ENCODE results near the gene EYA2.

EYA2 gene

GRCh38 chr20:47224857-47225256 lies 330.2 kb downstream of the EYA2 start:
- no peak for DNase-seq (ENCODE audit: low read depth)
- H3K4me3 ChIP-seq (ENCODE audit: low read length): no peak overlapping the region
- no peak for TF ChIP-seq CTCF (IDR thresholded peaks at IDR 0.05; ENCODE audit: insufficient read depth, low read depth, low read length, missing control alignments)

- no peak for TF ChIP-seq CTCF (IDR thresholded peaks at IDR 0.05; ENCODE audit: insufficient read depth, low read depth, low read length, missing control alignments)
- H3K4me3 ChIP-seq (ENCODE audit: low read length): no peak overlapping the region
- no peak for DNase-seq (ENCODE audit: low read depth)
These were observed 330.8 kb downstream of the EYA2 start for GRCh38 chr20:47225458-47225857.

GRCh38 chr20:47227119-47227518 lies 332.5 kb downstream of the EYA2 start:
- no peak for TF ChIP-seq CTCF (IDR thresholded peaks at IDR 0.05; ENCODE audit: insufficient read depth, low read depth, low read length, missing control alignments)
- no peak overlapping the region for H3K4me3 ChIP-seq (ENCODE audit: low read length)
- DNase-seq (ENCODE audit: low read depth): no peak

GRCh38 chr20:47227576-47227975 lies 332.9 kb downstream of the EYA2 start:
- no peak overlapping the region for H3K4me3 ChIP-seq (ENCODE audit: low read length)

GRCh38 chr20:47228654-47229053 lies 334.0 kb downstream of the EYA2 start:
- DNase-seq (ENCODE audit: low read depth): no peak
- no peak for TF ChIP-seq CTCF (IDR thresholded peaks at IDR 0.05; ENCODE audit: insufficient read depth, low read depth, low read length, missing control alignments)
- no peak overlapping the region for H3K4me3 ChIP-seq (ENCODE audit: low read length)

More at GRCh38 chr20:47227576-47227975, 332.9 kb downstream of the EYA2 start:
- no peak for DNase-seq (ENCODE audit: low read depth)
- no peak for TF ChIP-seq CTCF (IDR thresholded peaks at IDR 0.05; ENCODE audit: insufficient read depth, low read depth, low read length, missing control alignments)

- TF ChIP-seq CTCF (IDR thresholded peaks at IDR 0.05; ENCODE audit: insufficient read depth, low read depth, low read length, missing control alignments): no peak
- peak; percentile 35 for DNase-seq (ENCODE audit: low read depth)
- no peak overlapping the region for H3K4me3 ChIP-seq (ENCODE audit: low read length)
These were observed 336.2 kb downstream of the EYA2 start for GRCh38 chr20:47230811-47231256.

GRCh38 chr20:47231382-47232039 lies 336.9 kb downstream of the EYA2 start:
- DNase-seq (ENCODE audit: low read depth): no peak
- H3K4me3 ChIP-seq (ENCODE audit: low read length): no peak overlapping the region
- no peak for TF ChIP-seq CTCF (IDR thresholded peaks at IDR 0.05; ENCODE audit: insufficient read depth, low read depth, low read length, missing control alignments)

Data from epithelial cell of esophagus (primary cell).